Tibial nerve (tissue), 4 donors: ENCODE measurements around the gene PANK4.

ENCODE experiments used
- EP300 ChIP-seq, 2 donors: sonication (generic); formaldehyde crosslinking; IDR thresholded peaks; one replicate each; pipeline ENCODE4 v1.6.1; 2017; ENCODE audit warnings: antibody characterized with exemption in 2 of 2, mild to moderate bottlenecking in 1 of 2
- POLR2A ChIP-seq, 2 donors: fragments of 450-650 bp; IDR thresholded peaks; one replicate each; pipeline ENCODE4 v1.6.1; 2017; ENCODE audit warnings: antibody characterized with exemption in 2 of 2, mild to moderate bottlenecking in 2 of 2, moderate library complexity in 2 of 2
- TF ChIP-seq, protein P1 (sequence below), 5 experiments: fragments of 200-600 bp in 3 of 5; fragments of 450-650 bp in 2 of 5; sonication (generic) in 3 of 5; IDR thresholded peaks; one replicate each; pipeline ENCODE4 v1.5.1; 2016 to 2019; ENCODE audit warnings: antibody characterized with exemption in 5 of 5, mild to moderate bottlenecking in 3 of 5, moderate library complexity in 2 of 5

GRCh38 chr1:2469103-2469940 is 57.1 kb downstream of the PANK4 start:
- TF ChIP-seq, protein P1, sequence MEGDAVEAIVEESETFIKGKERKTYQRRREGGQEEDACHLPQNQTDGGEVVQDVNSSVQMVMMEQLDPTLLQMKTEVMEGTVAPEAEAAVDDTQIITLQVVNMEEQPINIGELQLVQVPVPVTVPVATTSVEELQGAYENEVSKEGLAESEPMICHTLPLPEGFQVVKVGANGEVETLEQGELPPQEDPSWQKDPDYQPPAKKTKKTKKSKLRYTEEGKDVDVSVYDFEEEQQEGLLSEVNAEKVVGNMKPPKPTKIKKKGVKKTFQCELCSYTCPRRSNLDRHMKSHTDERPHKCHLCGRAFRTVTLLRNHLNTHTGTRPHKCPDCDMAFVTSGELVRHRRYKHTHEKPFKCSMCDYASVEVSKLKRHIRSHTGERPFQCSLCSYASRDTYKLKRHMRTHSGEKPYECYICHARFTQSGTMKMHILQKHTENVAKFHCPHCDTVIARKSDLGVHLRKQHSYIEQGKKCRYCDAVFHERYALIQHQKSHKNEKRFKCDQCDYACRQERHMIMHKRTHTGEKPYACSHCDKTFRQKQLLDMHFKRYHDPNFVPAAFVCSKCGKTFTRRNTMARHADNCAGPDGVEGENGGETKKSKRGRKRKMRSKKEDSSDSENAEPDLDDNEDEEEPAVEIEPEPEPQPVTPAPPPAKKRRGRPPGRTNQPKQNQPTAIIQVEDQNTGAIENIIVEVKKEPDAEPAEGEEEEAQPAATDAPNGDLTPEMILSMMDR (IDR thresholded peaks at IDR 0.05): no peak
- TF ChIP-seq POLR2A (IDR thresholded peaks at IDR 0.05) (no peak), EP300 (IDR thresholded peaks at IDR 0.05) (no peak)
